Thyroid gland (tissue), 4 donors: ENCODE data around the gene DHRS11. TPM values are rescaled to one million over a fixed set of nuclear protein-coding genes. Genes with fewer than 3 reads are reported as not detected.

ENCODE experiments used
- DNase-seq, 2 donors: peaks; one replicate each; pipeline ENCODE4 v3.0.0-alpha.2; 2019
- H3K27ac ChIP-seq, 3 donors: fragments of 200-600 bp; sonication (generic); 1 replicate in 2 of 3; 2 replicates in 1 of 3; pipeline ENCODE4 v1.5.1; 2016 to 2019; ENCODE audit warnings: mild to moderate bottlenecking in 1 of 3, moderate library complexity in 1 of 3
- H3K27me3 ChIP-seq: fragments of 200-600 bp; sonication (generic); one replicate; pipeline ENCODE4 v1.5.1; 2019
- H3K36me3 ChIP-seq, 2 donors: fragments of 200-600 bp; sonication (generic); one replicate each; pipeline ENCODE4 v1.5.1; 2016 to 2019
- H3K4me1 ChIP-seq, 2 donors: fragments of 200-600 bp; sonication (generic); one replicate each; pipeline ENCODE4 v1.5.1; 2017 to 2019
- H3K4me3 ChIP-seq, 3 donors: fragments of 200-600 bp; sonication (generic); replicated peaks in 1 of 3; 1 replicate in 2 of 3; 2 replicates in 1 of 3; pipeline ENCODE4 v1.5.1; 2016; ENCODE audit warnings: mild to moderate bottlenecking in 1 of 3
- H3K9me3 ChIP-seq: fragments of 200-600 bp; sonication (generic); one replicate; pipeline ENCODE4 v1.5.1; 2017
- POLR2A ChIP-seq, 2 donors: fragments of 450-650 bp; IDR thresholded peaks; one replicate each; pipeline ENCODE4 v1.6.1; 2017; ENCODE audit warnings: antibody characterized with exemption in 2 of 2, mild to moderate bottlenecking in 2 of 2, moderate library complexity in 1 of 2
- WGBS, 2 donors: methylation state at CpG; one replicate each; pipeline ENCODE4 v1.1.5; 2017; 5-methylcytosine and 5-hydroxymethylcytosine counted together
- intact Hi-C: fragments of 100-400 bp; cut with DNase I; formaldehyde crosslinking; loops from one replicate; pipeline ENCODE4 v1.15.1; 2023
- total RNA-seq, 4 donors: library from RNA; depleted of rRNA; stranded (reverse); fragments of >200 nt; gene quantifications; one replicate each; pipeline ENCODE4 v1.2.3, GENCODE V29; 2016
- TF ChIP-seq, protein P1 (sequence below), 6 experiments: fragments of 200-600 bp in 3 of 6; fragments of 450-650 bp in 3 of 6; sonication (generic) in 3 of 6; IDR thresholded peaks; one replicate each; pipeline ENCODE4 v1.5.1; 2016 to 2019; ENCODE audit warnings: antibody characterized with exemption in 6 of 6, mild to moderate bottlenecking in 2 of 6, inconsistent platforms in 1 of 6, moderate library complexity in 1 of 6

DHRS11 gene
- total RNA-seq, 4 donors from 2014 or later: 12.3 to 28.4 (median 21.4) TPM

DNA sequence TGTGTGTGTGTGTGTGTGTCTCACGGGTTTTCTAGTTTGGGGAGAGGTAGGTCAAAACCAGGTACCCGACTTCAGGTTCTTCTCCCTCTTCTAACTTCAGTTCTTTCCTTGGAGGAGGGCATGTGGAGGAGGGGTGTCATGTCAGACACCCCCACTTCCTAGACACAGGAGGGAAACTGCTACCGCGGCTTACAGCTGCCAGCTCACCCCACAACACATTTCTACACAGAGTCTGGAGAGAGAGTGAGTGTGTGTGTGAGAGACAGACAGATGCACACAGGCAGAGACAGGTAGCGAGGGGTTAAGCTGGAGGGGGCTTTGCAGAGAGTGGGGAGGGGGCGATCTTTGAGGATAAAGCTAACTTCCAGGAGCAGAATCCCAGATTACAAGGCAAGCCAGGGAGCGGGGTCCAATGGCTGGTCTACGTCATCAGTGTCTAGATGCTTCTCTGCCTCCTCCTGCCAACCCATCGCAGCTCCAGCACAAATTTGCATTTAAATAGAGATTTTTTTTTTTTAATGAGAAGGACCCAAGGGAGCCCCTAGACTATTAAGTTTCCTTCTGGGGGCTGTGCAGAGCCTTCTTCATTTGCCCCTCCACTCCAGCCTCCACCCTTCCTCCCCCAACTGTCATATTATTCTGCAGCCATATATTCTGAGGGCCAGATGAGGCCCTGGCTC is 58.6 kb downstream of the DHRS11 start:
- Histone ChIP-seq H3K27ac (no peak overlapping the region), H3K27me3 (peaks cover 4% of the 10 kb centered on the region), H3K4me3 (no peak overlapping the region), H3K4me1 (no peaks in the 10 kb centered on the region), H3K9me3 (no peaks in the 10 kb centered on the region), H3K36me3 (no peaks in the 10 kb centered on the region)
- no peak for DNase-seq
- WGBS, 2 donors: 42 to 46% methylated on average over 9 of the region's 9 CpGs
- TF ChIP-seq, protein P1, sequence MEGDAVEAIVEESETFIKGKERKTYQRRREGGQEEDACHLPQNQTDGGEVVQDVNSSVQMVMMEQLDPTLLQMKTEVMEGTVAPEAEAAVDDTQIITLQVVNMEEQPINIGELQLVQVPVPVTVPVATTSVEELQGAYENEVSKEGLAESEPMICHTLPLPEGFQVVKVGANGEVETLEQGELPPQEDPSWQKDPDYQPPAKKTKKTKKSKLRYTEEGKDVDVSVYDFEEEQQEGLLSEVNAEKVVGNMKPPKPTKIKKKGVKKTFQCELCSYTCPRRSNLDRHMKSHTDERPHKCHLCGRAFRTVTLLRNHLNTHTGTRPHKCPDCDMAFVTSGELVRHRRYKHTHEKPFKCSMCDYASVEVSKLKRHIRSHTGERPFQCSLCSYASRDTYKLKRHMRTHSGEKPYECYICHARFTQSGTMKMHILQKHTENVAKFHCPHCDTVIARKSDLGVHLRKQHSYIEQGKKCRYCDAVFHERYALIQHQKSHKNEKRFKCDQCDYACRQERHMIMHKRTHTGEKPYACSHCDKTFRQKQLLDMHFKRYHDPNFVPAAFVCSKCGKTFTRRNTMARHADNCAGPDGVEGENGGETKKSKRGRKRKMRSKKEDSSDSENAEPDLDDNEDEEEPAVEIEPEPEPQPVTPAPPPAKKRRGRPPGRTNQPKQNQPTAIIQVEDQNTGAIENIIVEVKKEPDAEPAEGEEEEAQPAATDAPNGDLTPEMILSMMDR (IDR thresholded peaks at IDR 0.05): no peak
- no peak for TF ChIP-seq POLR2A (IDR thresholded peaks at IDR 0.05)
- intact Hi-C loops: no loop called here

Other genes starting within 250 kb of the DHRS11 start
- not detected for gene TBC1D3H, start 203.4 kb upstream of the DHRS11 start, total RNA-seq
- 10 to 100 TPM; 21.6 to 46.4 (median 29.1) TPM for gene ZNHIT3, start 105.2 kb upstream of the DHRS11 start, total RNA-seq
- gene MYO19, start 57.0 kb upstream of the DHRS11 start, total RNA-seq: 10 to 100 TPM; 45.6 to 80.0 (median 64.5) TPM
- 10 to 100 TPM in 1 of 4 donors, 1 to 10 TPM in 3; 6.1 to 12.5 (median 7.1) TPM for gene PIGW, start 56.9 kb upstream of the DHRS11 start, total RNA-seq
- 10 to 100 TPM; 47.3 to 74.1 (median 58.0) TPM for gene GGNBP2, start 47.0 kb upstream of the DHRS11 start, total RNA-seq
- 1 to 10 TPM; 5.8 to 9.8 (median 7.4) TPM for gene MRM1, start 9.7 kb downstream of the DHRS11 start, total RNA-seq